GM23248 (cell line): ENCODE results near the gene PARVB.
"Not testable (repeated sequence)": the region's sequence is repeated elsewhere in the genome, so short reads cannot be mapped to it uniquely, and the experiment has no call there.

Source experiments
- EZH2 ChIP-seq: fragments of 200-600 bp; sonication (generic); IDR thresholded peaks from 2 replicates; pipeline ENCODE4 v1.6.1; 2018; ENCODE audit warnings: antibody characterized with exemption, mild to moderate bottlenecking; ENCODE audit not compliant: insufficient read depth, poor library complexity, severe bottlenecking
- EZH2phosphoT487 ChIP-seq: fragments of 200-600 bp; sonication (generic); IDR thresholded peaks from 2 replicates; pipeline ENCODE4 v1.6.1; 2018; ENCODE audit warnings: antibody characterized with exemption, moderate library complexity, mild to moderate bottlenecking, low read depth; ENCODE audit not compliant: insufficient read depth

DNA sequence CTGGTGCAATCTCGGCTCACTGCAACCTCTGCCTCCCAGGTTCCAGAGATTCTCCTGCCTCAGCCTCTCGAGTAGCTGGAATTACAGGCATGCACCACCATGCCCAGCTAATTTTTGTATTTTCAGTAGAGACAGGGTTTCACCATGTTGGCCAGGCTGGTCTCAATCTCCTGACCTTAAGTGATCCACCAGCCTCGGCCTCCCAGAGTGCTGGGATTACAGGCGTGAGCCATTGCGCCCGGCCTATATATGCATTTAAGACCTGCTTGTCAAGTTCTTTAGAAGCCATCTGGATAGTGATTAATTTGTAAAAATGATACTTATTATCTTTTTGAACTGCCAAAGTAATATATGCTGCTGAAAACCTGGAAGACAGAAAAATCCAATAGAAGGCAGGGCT is 86.6 kb downstream of the PARVB start:
- not testable (repeated sequence) for TF ChIP-seq EZH2, EZH2phosphoT487
